Measurements from ENCODE around the gene CCDC57.

DNA sequence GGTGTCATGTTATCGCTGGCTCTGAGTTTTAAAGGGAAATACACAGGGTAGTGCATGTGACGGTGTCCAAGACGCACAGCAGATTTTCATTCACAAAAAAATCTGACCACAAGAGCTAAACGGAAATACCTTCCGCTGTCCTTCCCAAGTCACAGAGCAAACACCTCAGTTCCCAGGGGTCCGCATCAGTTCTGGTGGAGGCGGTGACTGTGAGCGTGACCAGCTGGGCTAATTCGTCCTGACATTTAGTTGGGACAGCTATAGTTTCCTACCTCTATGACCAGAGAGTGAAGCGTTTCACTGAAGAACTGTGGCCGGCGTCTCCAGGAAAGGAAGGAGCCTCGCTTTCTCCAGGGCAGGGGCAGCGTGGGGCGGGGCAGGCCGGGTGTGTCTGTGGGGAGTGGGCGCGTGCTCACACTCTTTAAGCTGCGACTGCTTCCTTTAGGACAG is 104.1 kb downstream of the CCDC57 start:
- TF ChIP-seq, protein P1, sequence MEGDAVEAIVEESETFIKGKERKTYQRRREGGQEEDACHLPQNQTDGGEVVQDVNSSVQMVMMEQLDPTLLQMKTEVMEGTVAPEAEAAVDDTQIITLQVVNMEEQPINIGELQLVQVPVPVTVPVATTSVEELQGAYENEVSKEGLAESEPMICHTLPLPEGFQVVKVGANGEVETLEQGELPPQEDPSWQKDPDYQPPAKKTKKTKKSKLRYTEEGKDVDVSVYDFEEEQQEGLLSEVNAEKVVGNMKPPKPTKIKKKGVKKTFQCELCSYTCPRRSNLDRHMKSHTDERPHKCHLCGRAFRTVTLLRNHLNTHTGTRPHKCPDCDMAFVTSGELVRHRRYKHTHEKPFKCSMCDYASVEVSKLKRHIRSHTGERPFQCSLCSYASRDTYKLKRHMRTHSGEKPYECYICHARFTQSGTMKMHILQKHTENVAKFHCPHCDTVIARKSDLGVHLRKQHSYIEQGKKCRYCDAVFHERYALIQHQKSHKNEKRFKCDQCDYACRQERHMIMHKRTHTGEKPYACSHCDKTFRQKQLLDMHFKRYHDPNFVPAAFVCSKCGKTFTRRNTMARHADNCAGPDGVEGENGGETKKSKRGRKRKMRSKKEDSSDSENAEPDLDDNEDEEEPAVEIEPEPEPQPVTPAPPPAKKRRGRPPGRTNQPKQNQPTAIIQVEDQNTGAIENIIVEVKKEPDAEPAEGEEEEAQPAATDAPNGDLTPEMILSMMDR (optimal IDR thresholded peaks at IDR 0.05 in 1 of 3, IDR thresholded peaks at IDR 0.05 in 1 of 3, conservative IDR thresholded peaks at IDR 0.05 in 1 of 3; ENCODE audit: extremely low read depth in 1 of 3, insufficient read depth in 2 of 3, low read length in 3 of 3): no peak
- no peak for TF ChIP-seq EZH2 (IDR thresholded peaks at IDR 0.05; ENCODE audit: low read length)

Measured in keratinocyte (primary cell).